22Rv1 (cell line): ENCODE data around the gene XRCC3.

Experiments used
- CTCF ChIP-seq: fragments of 450-650 bp; IDR thresholded peaks from 2 replicates; pipeline ENCODE4 v1.5.1; 2017; ENCODE audit warnings: mild to moderate bottlenecking
- ZFX ChIP-seq: fragments of 450-650 bp; IDR thresholded peaks from 2 replicates; pipeline ENCODE4 v1.6.1; 2017; ENCODE audit warnings: antibody characterized with exemption, borderline replicate concordance

GRCh38 chr14:103668117-103668516 lies 47.1 kb downstream of the XRCC3 start:
- TF ChIP-seq CTCF (no peak), ZFX (no peak)
